HepG2 (cell line): ENCODE results near the gene DPEP1.

Source experiments
- ZKSCAN8 ChIP-seq: IDR thresholded peaks from 2 replicates; pipeline ENCODE4 v1.6.1; 2016; ENCODE audit warnings: borderline replicate concordance, missing genetic modification reagents, missing compliant biosample characterization
- TF ChIP-seq, protein P1 (sequence below): sonication (generic); formaldehyde crosslinking; IDR thresholded peaks from 2 replicates; pipeline ENCODE4 v1.5.0; 2020; ENCODE audit warnings: mild to moderate bottlenecking, missing genetic modification reagents, moderate library complexity
- TF ChIP-seq, protein P2 (sequence below): sonication (generic); formaldehyde crosslinking; IDR thresholded peaks from one replicate; pipeline ENCODE4 v1.5.1; 2020; ENCODE audit warnings: mild to moderate bottlenecking, missing genetic modification reagents; ENCODE audit errors: not compliant biosample characterization

DNA sequence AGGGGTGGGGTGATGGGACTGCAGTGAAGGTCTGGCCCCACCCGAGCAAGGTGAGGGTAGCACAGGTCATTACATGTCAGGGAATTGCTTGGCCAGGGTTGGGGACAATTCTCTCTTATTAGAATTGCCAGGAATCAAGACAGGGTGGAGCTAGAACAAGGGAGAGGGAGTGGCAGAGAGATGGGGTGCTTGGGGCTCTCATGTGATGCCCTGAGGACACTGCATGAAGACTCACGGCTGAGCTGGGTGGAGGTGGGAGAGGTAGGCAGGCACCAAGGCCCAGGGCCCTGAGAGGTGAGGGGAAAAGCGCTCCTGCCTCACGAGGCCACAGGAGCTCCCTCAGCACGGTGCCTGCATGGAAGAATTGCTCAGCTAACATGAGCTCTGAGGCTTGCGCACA, 3.6 kb downstream of the DPEP1 start:
- TF ChIP-seq ZKSCAN8 (CRISPR knock-in tag) = no peak
- TF ChIP-seq, protein P1, sequence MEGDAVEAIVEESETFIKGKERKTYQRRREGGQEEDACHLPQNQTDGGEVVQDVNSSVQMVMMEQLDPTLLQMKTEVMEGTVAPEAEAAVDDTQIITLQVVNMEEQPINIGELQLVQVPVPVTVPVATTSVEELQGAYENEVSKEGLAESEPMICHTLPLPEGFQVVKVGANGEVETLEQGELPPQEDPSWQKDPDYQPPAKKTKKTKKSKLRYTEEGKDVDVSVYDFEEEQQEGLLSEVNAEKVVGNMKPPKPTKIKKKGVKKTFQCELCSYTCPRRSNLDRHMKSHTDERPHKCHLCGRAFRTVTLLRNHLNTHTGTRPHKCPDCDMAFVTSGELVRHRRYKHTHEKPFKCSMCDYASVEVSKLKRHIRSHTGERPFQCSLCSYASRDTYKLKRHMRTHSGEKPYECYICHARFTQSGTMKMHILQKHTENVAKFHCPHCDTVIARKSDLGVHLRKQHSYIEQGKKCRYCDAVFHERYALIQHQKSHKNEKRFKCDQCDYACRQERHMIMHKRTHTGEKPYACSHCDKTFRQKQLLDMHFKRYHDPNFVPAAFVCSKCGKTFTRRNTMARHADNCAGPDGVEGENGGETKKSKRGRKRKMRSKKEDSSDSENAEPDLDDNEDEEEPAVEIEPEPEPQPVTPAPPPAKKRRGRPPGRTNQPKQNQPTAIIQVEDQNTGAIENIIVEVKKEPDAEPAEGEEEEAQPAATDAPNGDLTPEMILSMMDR (CRISPR knock-in tag) = no peak
- TF ChIP-seq, protein P2, sequence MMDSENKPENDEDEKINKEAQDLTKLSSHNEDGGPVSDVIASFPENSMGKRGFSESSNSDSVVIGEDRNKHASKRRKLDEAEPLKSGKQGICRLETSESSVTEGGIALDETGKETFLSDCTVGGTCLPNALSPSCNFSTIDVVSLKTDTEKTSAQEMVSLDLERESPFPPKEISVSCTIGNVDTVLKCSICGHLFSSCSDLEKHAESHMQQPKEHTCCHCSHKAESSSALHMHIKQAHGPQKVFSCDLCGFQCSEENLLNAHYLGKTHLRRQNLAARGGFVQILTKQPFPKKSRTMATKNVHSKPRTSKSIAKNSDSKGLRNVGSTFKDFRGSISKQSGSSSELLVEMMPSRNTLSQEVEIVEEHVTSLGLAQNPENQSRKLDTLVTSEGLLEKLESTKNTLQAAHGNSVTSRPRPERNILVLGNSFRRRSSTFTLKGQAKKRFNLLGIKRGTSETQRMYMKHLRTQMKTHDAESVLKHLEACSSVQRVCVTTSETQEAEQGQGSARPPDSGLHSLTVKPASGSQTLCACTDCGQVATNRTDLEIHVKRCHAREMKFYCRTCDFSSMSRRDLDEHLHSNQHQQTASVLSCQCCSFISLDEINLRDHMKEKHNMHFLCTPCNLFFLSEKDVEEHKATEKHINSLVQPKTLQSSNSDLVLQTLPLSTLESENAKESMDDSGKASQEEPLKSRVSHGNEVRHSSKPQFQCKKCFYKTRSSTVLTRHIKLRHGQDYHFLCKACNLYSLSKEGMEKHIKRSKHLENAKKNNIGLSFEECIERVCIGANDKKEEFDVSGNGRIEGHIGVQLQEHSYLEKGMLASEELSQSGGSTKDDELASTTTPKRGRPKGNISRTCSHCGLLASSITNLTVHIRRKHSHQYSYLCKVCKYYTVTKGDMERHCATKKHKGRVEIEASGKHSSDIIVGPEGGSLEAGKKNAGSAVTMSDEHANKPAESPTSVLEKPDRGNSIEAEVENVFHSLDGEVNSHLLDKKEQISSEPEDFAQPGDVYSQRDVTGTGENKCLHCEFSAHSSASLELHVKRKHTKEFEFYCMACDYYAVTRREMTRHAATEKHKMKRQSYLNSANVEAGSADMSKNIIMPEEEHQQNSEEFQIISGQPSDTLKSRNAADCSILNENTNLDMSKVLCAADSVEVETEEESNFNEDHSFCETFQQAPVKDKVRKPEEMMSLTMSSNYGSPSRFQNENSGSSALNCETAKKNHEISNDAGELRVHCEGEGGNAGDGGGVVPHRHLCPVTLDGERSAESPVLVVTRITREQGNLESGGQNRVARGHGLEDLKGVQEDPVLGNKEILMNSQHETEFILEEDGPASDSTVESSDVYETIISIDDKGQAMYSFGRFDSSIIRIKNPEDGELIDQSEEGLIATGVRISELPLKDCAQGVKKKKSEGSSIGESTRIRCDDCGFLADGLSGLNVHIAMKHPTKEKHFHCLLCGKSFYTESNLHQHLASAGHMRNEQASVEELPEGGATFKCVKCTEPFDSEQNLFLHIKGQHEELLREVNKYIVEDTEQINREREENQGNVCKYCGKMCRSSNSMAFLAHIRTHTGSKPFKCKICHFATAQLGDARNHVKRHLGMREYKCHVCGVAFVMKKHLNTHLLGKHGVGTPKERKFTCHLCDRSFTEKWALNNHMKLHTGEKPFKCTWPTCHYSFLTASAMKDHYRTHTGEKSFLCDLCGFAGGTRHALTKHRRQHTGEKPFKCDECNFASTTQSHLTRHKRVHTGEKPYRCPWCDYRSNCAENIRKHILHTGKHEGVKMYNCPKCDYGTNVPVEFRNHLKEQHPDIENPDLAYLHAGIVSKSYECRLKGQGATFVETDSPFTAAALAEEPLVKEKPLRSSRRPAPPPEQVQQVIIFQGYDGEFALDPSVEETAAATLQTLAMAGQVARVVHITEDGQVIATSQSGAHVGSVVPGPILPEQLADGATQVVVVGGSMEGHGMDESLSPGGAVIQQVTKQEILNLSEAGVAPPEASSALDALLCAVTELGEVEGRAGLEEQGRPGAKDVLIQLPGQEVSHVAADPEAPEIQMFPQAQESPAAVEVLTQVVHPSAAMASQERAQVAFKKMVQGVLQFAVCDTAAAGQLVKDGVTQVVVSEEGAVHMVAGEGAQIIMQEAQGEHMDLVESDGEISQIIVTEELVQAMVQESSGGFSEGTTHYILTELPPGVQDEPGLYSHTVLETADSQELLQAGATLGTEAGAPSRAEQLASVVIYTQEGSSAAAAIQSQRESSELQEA (CRISPR knock-in tag) = no peak
